Endothelial cell of umbilical vein (primary cell): ENCODE data around the gene HSPB8.

ENCODE experiments used
- EZH2 ChIP-seq: IDR thresholded peaks from 2 replicates; pipeline ENCODE4 v1.6.1; 2012; ENCODE audit warnings: borderline replicate concordance, low read depth, mild to moderate bottlenecking, moderate library complexity, low read length, inconsistent platforms; ENCODE audit not compliant: severe bottlenecking
- POLR2A ChIP-seq: IDR thresholded peaks from 2 replicates; pipeline ENCODE4 v1.6.1; 2012; ENCODE audit warnings: low read depth, mild to moderate bottlenecking, control low read depth, low read length
- POLR2AphosphoS5 ChIP-seq: IDR thresholded peaks from 2 replicates; pipeline ENCODE4 v1.6.1; 2012; ENCODE audit warnings: low read depth, mild to moderate bottlenecking, control low read depth, low read length, moderate library complexity; ENCODE audit not compliant: insufficient read depth

- TF ChIP-seq POLR2A (no peak), EZH2 (no peak), POLR2AphosphoS5 (no peak)
Measured at GRCh38 chr12:119171291-119171690, 7.4 kb upstream of the HSPB8 start.
